Peyer's patch (tissue), 4 donors: ENCODE data around the gene IGFL3. TPM values are rescaled to one million over a fixed set of nuclear protein-coding genes. Genes with fewer than 3 reads are reported as not detected.
"Not testable (repeated sequence)": the region's sequence is repeated elsewhere in the genome, so short reads cannot be mapped to it uniquely, and the experiment has no call there.

Experiments used
- DNase-seq, 3 donors: peaks; one replicate each; pipeline ENCODE4 v3.0.0-alpha.2; 2017 to 2019
- H3K27ac ChIP-seq, 4 donors: fragments of 200-600 bp; sonication (generic); one replicate each; pipeline ENCODE4 v1.5.1; 2016 to 2019
- H3K27me3 ChIP-seq, 2 donors: fragments of 200-600 bp; sonication (generic); one replicate each; pipeline ENCODE4 v1.5.1; 2019
- H3K36me3 ChIP-seq, 3 donors: fragments of 200-600 bp; sonication (generic); one replicate each; pipeline ENCODE4 v1.5.1; 2016 to 2019
- H3K4me1 ChIP-seq, 4 donors: fragments of 200-600 bp; sonication (generic); one replicate each; pipeline ENCODE4 v1.5.1; 2016 to 2019
- H3K4me3 ChIP-seq, 4 donors: fragments of 200-600 bp; sonication (generic); 1 replicate in 3 of 4; 2 replicates in 1 of 4; pipeline ENCODE4 v1.5.1; 2016 to 2019; ENCODE audit warnings: mild to moderate bottlenecking in 1 of 4
- H3K9me3 ChIP-seq, 4 donors: fragments of 200-600 bp; sonication (generic); one replicate each; pipeline ENCODE4 v1.5.1; 2016 to 2019; ENCODE audit warnings: mild to moderate bottlenecking in 1 of 4
- POLR2A ChIP-seq, 2 donors: fragments of 450-650 bp; IDR thresholded peaks; one replicate each; pipeline ENCODE4 v1.5.1; 2017; ENCODE audit warnings: antibody characterized with exemption in 2 of 2, mild to moderate bottlenecking in 2 of 2, moderate library complexity in 2 of 2
- total RNA-seq, 4 donors: library from RNA; depleted of rRNA; stranded (reverse); fragments of >200 nt; gene quantifications; one replicate each; pipeline ENCODE4 v1.1.0, GENCODE V29; 2016
- TF ChIP-seq, protein P1 (sequence below), 6 experiments: fragments of 450-650 bp in 4 of 6; fragments of 200-600 bp in 2 of 6; sonication (generic) in 1 of 6; IDR thresholded peaks; one replicate each; pipeline ENCODE4 v1.5.1; 2017 to 2019; ENCODE audit warnings: antibody characterized with exemption in 6 of 6, mild to moderate bottlenecking in 3 of 6, moderate library complexity in 1 of 6

The IGFL3 gene
- total RNA-seq = not detected

DNA sequence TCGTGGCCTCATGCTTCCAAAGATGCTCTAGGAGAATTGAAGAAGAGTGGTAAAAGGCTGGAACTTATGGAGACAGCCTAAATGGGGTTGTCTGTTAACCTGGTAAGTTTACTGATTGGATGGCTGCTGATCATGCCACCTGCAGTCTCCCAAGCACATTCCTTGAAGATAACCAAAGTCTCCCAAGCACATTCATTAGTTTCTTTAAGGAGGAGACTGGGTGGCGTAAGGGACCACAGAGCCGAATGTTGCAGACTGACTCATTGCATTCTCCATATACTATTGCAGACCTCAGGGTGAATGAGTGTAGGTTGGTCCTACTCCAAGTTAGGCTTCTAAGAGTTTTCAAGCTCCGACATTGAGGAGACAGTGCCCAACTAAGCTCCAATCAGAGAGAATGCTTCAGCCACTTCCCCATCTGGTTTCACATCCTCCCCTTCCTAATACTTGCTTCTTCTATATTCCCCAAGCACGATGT is at the start of gene IGFL3:
TSS of gene IGFL3 (minus strand) at position 51 of the 478 bp plus-strand sequence. CDS start at position 12, 39 bp downstream.
- TF ChIP-seq, protein P1, sequence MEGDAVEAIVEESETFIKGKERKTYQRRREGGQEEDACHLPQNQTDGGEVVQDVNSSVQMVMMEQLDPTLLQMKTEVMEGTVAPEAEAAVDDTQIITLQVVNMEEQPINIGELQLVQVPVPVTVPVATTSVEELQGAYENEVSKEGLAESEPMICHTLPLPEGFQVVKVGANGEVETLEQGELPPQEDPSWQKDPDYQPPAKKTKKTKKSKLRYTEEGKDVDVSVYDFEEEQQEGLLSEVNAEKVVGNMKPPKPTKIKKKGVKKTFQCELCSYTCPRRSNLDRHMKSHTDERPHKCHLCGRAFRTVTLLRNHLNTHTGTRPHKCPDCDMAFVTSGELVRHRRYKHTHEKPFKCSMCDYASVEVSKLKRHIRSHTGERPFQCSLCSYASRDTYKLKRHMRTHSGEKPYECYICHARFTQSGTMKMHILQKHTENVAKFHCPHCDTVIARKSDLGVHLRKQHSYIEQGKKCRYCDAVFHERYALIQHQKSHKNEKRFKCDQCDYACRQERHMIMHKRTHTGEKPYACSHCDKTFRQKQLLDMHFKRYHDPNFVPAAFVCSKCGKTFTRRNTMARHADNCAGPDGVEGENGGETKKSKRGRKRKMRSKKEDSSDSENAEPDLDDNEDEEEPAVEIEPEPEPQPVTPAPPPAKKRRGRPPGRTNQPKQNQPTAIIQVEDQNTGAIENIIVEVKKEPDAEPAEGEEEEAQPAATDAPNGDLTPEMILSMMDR (IDR thresholded peaks at IDR 0.05) = no peak
- TF ChIP-seq POLR2A (IDR thresholded peaks at IDR 0.05) = no peak
- H3K27ac ChIP-seq = no peak within 1 kb of the TSS

DNA sequence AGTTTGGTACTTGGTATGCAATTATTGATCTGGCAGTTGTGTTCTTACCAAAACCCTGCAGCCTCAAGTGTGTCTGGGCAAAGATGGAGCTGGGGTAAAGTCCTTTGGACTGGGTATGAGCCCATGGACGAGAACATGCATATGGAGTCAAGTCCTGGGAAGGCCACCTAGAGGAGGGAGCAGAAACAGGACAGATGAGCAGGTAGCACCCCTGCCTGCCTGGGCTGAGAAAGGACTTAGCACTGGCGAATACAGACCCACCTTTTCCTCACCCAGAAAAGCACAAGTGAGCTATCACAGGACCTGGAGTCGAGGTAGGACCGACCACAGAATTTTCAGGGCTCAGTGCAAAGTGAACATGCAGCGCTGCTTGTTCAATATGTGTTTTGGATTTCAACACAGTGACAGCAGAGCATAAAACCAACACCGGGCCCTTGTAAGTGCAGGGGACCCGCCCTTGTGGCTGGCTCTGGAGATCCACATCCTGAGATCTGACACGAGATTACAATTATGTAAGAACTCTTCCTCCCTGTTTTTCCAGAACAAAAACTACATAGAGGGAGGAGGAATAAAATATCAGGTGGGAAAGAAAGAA is 49.5 kb upstream of the IGFL3 start:
- no peaks in the 10 kb centered on the region for H3K27me3 ChIP-seq
- no peak for DNase-seq
- TF ChIP-seq, protein P1 (IDR thresholded peaks at IDR 0.05) = no peak
- no peak for TF ChIP-seq POLR2A (IDR thresholded peaks at IDR 0.05)

More for the DNA sequence above, at the start of gene IGFL3:
- Histone ChIP-seq H3K27me3 (no peaks in the 10 kb centered on the region), H3K9me3 (no peaks in the 10 kb centered on the region), H3K36me3 (no peaks in the 10 kb centered on the region), H3K4me1 (no peaks in the 10 kb centered on the region), H3K4me3 (no peak within 1 kb of the TSS)
- DNase-seq = no peak

DNA sequence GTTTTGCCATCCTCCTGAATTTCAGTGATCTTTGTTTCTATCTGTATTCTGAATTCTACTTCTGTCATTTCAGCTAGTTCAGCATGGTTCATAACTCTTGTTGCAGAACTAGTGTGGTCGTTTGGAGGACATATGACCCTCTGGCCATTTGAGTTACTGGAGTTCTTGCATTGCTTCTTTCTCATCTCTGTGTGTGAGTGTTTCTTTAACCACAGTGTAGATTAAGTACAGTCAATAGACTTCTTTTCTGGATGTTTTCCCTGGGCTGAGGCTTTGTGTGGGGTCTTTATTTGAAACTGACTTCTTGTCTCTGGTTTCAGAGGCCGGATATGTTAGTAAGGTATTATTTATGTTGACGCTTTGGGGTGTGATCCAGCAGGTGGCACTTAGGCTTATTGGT is 38.2 kb upstream of the IGFL3 start:
- H3K9me3 ChIP-seq = no peaks in the 10 kb centered on the region
- H3K27me3 ChIP-seq = no peaks in the 10 kb centered on the region
- H3K4me3 ChIP-seq = no peak overlapping the region
- TF ChIP-seq, protein P1 (IDR thresholded peaks at IDR 0.05) = no peak
- TF ChIP-seq POLR2A (IDR thresholded peaks at IDR 0.05) = no peak
- DNase-seq = no peak
- H3K27ac ChIP-seq = no peak overlapping the region
- H3K4me1 ChIP-seq = peaks cover 0 to 16% (median 0%) of the 10 kb centered on the region in 4 donors
- H3K36me3 ChIP-seq = no peaks in the 10 kb centered on the region

More for the DNA sequence above, 49.5 kb upstream of the IGFL3 start:
- Histone ChIP-seq H3K9me3 (no peaks in the 10 kb centered on the region), H3K4me3 (no peak overlapping the region), H3K27ac (no peak overlapping the region), H3K4me1 (no peaks in the 10 kb centered on the region), H3K36me3 (no peaks in the 10 kb centered on the region)

DNA sequence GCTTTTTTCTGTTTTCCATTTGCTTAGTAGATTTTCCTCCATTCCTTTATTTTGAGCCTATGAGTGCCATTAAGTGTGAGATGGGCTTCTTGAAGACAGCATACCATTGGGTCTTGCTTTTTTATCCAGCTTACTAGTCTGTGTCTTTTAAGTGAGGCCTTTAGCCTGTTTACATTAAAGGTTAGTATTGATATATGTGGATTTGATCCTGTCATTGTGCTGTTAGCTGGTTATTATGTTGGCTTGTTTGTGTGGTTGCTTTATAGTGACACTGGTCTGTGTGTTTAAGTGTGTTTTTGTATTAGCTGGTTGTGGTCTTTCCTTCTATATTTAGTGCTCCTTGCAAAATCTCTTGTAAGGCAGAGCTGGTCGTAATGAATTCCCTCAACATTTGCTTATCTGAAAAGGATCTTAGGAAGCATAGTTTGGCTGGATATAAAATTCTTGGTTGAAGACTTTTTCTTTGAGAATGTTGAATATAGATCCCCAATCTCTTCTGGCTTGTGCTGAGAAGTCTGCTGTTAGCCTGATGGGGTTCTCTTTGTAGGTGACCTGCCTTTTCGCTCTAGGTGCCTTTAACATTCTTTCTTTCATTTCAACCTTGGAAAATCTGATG is 37.3 kb upstream of the IGFL3 start:
- H3K4me1 ChIP-seq = peaks cover 0 to 16% (median 0%) of the 10 kb centered on the region in 4 donors
- not testable (repeated sequence) for DNase-seq, H3K36me3 ChIP-seq, H3K27me3 ChIP-seq, H3K27ac ChIP-seq, H3K9me3 ChIP-seq, H3K4me3 ChIP-seq

DNA sequence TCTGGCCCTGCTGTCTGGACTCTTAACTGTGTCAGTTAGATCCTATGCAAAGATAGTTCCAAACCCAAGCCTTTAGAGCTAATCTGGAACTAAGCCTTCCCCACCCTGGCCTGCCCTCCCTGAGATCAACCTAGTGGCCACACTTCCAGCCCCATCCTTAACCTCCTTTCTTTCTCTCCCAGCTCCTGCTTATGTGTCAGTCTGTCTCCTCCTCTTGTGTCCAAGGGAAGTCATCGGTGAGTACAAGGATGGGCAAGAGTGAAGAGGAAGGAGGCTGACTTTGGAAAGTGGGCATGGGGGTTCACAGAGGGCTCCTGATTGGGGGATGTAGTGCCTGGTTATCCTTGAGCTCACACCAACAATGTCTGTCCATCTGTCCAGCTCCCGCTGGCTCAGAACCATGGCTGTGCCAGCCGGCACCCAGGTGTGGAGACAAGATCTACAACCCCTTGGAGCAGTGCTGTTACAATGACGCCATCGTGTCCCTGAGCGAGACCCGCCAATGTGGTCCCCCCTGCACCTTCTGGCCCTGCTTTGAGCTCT is 35.8 kb upstream of the IGFL3 start:
- no peak overlapping the region for H3K4me3 ChIP-seq
- peaks cover 0 to 16% (median 0%) of the 10 kb centered on the region in 4 donors for H3K4me1 ChIP-seq
- no peaks in the 10 kb centered on the region for H3K36me3 ChIP-seq
- DNase-seq = no peak
- peak overlapping the region in 2 of 4 donors; percentile 17 to 48 for H3K27ac ChIP-seq
- H3K9me3 ChIP-seq = no peaks in the 10 kb centered on the region
- no peaks in the 10 kb centered on the region for H3K27me3 ChIP-seq
- TF ChIP-seq, protein P1 (IDR thresholded peaks at IDR 0.05) = no peak
- no peak for TF ChIP-seq POLR2A (IDR thresholded peaks at IDR 0.05)
